CMK (cell line): Measurements from ENCODE around the gene LYRM9.
A peak's percentile ranks its signal among the peaks of the same experiment; 100 is the strongest.
"Not testable (repeated sequence)": the region's sequence is repeated elsewhere in the genome, so short reads cannot be mapped to it uniquely, and the experiment has no call there.

ENCODE experiments used
- DNase-seq: peaks from one replicate; pipeline ENCODE4 v3.0.0-alpha.2; 2010; ENCODE audit warnings: low read depth

The LYRM9 gene

DNA sequence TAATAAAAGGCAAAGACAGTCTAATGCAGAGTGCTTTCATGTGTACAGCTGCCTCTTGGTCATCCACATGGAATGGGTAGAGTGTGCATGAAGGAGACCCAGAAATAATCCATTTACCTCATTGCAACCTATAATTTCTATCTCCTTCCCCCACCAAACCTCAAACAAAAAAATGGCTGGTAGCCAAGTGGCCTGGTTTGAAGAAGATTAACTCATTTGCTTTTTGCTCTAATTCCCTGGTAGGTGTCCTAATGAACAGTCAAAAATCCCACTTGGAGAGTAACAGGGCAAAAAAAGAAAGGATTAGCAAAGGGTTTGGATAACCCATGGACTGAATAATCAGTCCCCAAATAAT is 13.0 kb upstream of the LYRM9 start:
- DNase-seq: no peak

- no peak for DNase-seq
These were observed 12.5 kb upstream of the LYRM9 start for GRCh38 chr17:27905447-27906225.

GRCh38 chr17:27904534-27905446 is 11.6 kb upstream of the LYRM9 start:
- DNase-seq: no peak

GRCh38 chr17:27904114-27904513 is 10.9 kb upstream of the LYRM9 start:
- no peak for DNase-seq

DNA sequence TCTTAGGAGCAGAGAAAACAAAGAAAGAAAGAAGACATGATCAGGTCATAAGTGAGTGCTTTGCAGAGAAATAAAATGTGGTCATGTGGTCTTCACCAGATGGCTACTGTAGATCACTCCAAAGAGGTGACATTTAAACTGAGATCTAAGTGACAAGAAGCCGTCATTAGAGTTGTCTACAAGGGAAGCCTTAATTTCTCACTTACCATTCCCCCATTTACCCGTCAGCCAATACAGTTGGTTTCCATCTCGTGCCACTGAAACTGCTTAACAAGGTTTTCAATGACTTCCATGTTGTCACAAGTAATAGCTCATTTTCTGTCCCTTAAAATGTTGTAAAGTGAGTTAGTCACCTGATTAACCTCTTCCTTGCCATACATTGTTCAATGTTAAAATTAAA is 6.4 kb upstream of the LYRM9 start:
- no peak for DNase-seq

- no peak for DNase-seq
These were observed 4.9 kb upstream of the LYRM9 start for GRCh38 chr17:27898096-27898495.

- DNase-seq: no peak
These were observed 3.5 kb upstream of the LYRM9 start for GRCh38 chr17:27896701-27897100.

DNA sequence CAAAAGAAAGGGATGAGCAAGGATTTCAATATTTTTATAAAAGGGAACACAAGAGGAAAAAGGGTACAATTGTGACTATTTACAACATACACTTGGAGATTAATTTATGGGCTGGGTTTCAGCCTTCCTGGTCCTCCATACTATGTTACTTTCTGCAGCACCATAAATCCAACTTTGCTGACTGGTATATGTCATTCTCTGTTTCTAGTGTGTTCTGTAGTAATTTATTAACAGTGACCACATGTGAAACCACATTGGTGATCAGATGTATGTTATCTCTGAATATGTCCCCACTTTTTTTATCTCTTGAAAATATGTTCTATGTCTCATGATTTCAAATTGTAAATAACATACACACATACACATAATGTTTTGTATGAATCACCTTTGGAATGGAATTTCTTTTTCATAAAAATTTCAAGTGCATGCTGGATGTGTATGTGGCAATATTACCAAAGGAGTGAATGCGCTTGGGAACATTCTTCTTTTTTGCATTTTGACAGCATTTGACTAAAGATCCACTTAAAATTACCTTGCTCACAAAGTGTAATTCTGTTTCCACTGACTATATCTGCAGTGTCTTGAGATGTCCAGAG is 2.9 kb upstream of the LYRM9 start:
- DNase-seq: no peak

DNA sequence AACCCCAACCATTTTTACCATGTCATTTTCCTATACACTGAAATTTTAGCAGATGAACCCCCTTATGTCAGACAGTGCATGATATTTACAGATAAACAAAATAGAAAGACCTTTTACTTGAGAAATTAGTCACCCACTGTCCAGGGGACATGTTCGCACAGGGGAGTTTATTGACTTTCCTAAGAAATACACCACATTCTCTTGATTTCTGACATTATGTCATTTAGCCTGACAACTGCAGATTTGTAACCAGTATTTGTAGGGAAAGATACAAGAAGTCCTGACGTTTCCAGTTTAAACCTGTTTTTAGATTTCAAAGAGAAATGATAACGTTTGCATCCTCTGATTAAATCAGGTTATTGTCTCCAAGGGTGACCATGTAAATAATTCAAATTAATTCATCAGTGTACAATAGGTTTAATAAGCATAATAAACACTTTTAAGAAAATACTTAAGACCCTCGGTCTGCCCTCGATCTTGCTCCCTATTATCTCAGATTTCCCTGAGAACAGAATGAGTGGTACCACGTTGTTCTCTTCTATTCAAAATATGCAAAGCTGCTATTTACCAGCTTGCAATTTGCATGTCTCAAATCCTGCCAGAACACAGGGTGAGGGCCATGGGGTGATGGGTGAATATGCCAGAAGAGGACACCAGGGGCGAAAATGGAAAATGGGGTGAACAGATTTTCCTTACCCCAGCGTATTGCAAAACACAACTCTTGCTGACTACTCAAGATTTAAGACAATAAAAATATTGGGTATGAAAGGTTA is 2.1 kb upstream of the LYRM9 start:
- DNase-seq: no peak

- no peak for DNase-seq
These were observed 807 bp upstream of the LYRM9 start for GRCh38 chr17:27893841-27894503.

DNA sequence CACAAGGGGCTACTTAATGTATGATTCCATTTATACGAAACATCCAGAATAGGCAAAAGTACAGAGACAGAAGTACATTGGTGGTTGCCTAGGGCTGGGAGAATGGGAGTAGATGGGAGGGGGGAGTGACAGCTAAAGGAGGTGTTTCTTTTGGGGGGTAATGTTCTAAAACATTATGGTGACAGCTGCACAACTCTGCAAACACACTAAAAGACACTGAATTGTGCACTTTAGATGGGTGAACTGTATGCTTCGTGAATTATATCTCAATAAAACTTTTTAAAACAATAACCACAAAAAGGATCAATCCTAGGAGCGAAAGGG is 661 bp downstream of the LYRM9 start:
- no peak for DNase-seq

GRCh38 chr17:27891841-27892240 is 1.3 kb downstream of the LYRM9 start:
- no peak for DNase-seq

DNA sequence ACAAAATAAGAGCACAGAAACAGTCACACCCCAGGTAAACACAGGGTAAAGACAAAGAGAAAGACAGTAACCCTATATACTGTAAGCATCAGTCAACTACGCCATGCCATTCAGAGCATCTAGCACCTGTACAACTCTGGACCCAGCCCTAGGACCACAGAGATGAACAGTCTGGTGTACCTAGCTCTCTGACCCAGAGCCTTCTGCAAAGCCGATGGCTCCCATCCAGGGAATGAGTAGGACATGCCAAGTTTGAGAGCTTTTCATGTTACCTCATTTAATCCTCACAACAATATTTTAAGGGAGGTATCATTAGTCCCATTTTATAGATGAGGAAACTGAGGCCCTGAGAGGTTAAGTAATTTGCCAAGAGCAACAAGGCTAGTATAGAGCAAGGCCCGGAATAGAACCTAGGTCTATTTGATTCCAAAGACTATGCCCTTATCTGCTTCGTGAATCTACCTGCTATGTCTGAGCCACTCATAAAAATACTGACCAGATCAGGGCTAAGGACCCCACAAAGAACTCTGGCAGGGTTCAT is 3.4 kb downstream of the LYRM9 start:
- no peak for DNase-seq

DNA sequence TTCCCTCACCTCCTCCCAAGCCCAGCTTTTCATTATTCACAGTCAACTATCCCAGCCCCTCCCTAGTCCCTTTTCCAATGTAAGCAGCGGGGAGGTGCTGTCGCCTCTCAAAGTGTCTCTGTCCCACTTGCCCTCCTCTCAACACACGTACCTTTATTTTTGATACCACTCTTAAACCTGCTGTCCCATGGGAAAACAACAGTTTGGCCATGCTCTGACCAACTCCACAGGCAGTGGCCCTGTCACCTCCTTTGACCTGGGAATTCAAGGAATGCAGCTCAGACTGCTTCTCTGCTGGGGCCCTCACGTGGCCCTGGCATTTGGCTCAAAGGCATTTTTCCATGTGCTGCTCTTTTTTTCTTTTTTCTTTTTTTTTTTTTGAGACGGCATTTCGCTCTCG is 4.2 kb downstream of the LYRM9 start:
- DNase-seq: no peak

DNA sequence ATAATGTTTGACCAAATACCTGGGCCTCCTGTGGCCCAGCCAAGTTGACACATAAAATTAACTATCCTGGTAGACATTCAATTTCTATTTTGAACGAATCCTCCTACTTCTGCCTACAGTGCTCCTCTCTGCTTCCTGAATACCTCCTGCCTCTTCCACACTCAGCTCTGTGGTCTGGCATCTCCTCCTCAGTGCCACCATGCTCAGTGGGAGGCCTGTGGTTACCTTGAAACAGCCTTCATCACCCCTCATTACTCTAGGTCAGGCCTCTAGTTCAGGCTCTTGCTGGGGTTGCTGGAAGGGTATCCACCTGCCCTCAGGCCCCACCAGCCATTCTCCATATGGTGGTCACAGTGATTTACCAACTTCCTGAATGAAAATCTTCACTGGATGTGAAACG is 5.1 kb downstream of the LYRM9 start:
- DNase-seq: no peak

GRCh38 chr17:27886348-27886906 is 6.7 kb downstream of the LYRM9 start:
- not testable (repeated sequence) for DNase-seq

DNA sequence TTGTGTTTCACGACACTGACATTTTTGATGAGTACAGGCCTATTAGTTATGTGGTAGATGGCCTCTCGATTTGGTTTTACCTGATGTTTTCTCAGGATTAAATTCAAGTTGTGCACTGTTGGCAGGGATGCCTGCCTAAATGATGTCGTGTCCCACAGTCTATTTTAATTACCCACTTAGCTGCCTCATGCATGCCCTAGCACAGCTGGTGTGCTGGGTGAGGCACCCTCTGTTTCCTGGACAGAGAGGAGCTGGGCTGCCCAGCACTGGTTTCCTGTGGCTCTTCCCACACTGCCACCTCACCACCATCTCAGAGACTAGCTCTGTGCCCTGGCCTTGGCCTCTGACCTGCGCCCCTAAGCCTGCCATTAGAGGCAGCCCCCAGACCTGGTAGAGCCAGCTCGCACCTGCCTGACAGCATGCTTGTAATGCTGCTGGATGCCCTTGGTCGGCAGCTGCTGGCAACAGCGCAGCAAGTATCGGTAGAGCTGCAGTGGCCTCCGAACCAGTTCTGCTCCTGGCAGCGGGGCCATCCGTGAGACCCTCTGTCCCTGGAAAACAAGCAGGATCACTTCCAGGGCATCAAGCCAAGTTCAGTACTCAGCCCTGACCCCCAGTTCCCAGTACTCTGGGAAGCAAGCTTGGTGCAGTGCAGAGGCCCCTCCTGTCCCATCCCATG is 10.9 kb downstream of the LYRM9 start:
- DNase-seq: no peak

DNA sequence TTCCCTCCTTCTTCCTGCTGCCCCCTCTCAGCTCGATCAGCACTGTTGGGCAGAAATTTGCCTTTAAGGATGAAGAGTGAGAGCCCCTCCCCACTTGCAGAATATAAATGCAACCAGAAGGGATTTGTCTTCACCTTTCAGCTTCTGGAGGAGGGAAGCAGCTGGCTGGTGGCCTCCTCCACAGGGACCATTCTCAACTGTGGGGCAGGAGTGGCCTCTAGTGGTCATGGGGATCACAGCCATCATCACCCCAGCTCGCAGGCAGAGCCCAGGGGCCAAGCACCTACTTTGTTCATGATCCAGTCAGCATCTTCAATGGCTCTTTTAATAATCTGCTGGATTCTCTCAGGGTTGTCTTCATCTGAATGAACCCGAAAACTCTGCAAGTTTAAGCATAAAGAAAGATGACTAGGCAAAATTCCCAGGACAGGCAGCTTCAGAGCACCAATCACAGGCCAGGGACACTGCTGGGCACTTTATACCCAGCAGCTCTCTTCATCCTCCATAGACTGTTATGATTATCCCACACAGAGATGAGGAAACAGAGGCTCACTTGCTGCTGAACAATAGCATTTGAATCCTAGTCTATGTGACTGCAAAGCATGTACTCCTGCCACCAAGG is 13.1 kb downstream of the LYRM9 start:
- peak; percentile 27 for DNase-seq

DNA sequence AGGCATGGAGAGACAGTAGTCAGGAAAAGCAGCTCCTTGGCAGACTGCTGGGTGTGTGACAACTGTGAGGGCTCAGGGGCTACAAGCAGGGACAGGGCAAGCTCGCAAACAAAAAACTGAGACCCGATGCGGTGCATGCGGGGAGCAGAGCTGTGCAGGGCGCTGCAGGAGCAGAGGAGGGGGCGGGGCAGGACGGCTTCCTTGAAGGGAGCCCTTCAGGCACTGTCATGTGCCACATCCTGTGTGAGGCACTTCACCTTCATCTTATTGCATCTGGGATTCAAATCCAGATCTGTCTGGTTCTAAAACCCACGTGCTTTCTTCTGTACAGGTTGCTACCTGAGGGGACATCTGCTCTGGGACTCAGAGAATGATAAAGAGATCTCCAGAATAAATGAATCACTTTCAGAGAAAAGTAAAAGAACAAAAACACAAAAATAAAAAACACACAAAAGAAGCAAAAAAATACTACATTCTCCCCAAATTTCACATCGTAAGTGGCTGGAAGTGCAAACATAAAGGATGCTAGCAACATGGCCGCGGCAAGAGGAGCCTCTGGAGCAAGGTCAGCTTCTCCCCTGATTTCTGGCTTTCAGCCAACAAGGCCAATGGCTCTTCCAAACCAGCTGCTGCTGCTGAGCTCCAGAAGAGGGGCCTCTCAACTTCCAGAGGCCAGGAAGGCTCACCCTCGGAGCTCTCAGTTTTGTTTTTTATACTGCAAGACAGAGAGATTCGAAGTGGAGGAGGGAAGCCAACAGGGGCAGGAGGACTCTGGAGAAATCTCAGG is 14.2 kb downstream of the LYRM9 start:
- no peak for DNase-seq
